B cell (primary cell): ENCODE measurements around the gene LRCH1. TPM values are rescaled to one million over a fixed set of nuclear protein-coding genes. Genes with fewer than 3 reads are reported as not detected.
A peak's percentile ranks its signal among the peaks of the same experiment; 100 is the strongest.

Experiments used
- ATAC-seq: fragments of 200-7000 bp; cut with Tn5 transposase; one replicate; pipeline ENCODE4 v1.10.0; 2021; ENCODE audit warnings: low read depth, mild to moderate bottlenecking, moderate number of reproducible peaks, moderate library complexity
- CTCF ChIA-PET: fragments of 350-600 bp; sonication (Branson Sonifier 250); formaldehyde crosslinking; loops from one replicate; lab custom pipeline; 2021; ENCODE audit warnings: antibody characterized with exemption, inconsistent platforms; lab: Charles Lee
- POLR2A ChIA-PET: fragments of 350-600 bp; sonication (Branson Sonifier 250); formaldehyde crosslinking; loops from one replicate; lab custom pipeline; 2021; ENCODE audit warnings: antibody characterized with exemption; lab: Charles Lee
- DNase-seq: peaks from one replicate; pipeline ENCODE4 v3.0.0; 2013
- H2AFZ ChIP-seq: 2 replicates; pipeline ENCODE4 v1.6.1; 2012; ENCODE audit warnings: mild to moderate bottlenecking, low read depth, low read length; ENCODE audit not compliant: insufficient read depth, poor library complexity, severe bottlenecking
- H3K27ac ChIP-seq, 2 donors: 1 replicate in 1 of 2; 2 replicates in 1 of 2; pipeline ENCODE4 v1.5.1; 2012 to 2013; ENCODE audit warnings: low read length in 2 of 2, mild to moderate bottlenecking in 2 of 2, moderate library complexity in 1 of 2
- H3K27me3 ChIP-seq, 4 experiments: fragments of 200-600 bp in 1 of 4; sonication (generic) in 1 of 4; replicated peaks in 1 of 4; 1 replicate in 2 of 4; 2 replicates in 2 of 4; pipeline versions ENCODE4 v1.6.1 to v1.7.0; 2013 to 2016; ENCODE audit warnings: low read length in 3 of 4, mild to moderate bottlenecking in 2 of 4, mixed read lengths in 1 of 4, moderate library complexity in 1 of 4; ENCODE audit not compliant: insufficient read depth in 4 of 4, control insufficient read depth in 3 of 4; ENCODE audit errors: control extremely low read depth in 1 of 4
- H3K36me3 ChIP-seq, 2 experiments: replicated peaks in 1 of 2; 1 replicate in 1 of 2; 2 replicates in 1 of 2; pipeline versions ENCODE4 v1.6.1 to v1.7.1; 2013; ENCODE audit warnings: low read length in 1 of 2; ENCODE audit not compliant: insufficient read depth in 2 of 2, control insufficient read depth in 1 of 2; ENCODE audit errors: control extremely low read depth in 1 of 2, extremely low read depth in 1 of 2
- H3K4me1 ChIP-seq, 2 donors: fragments of 200-600 bp in 1 of 2; sonication (generic) in 1 of 2; 1 replicate in 1 of 2; 2 replicates in 1 of 2; pipeline versions ENCODE4 v1.5.1 to v1.6.1; 2013 to 2017; ENCODE audit warnings: low read length in 2 of 2; ENCODE audit not compliant: control insufficient read depth in 2 of 2, insufficient read depth in 2 of 2
- H3K4me2 ChIP-seq: replicated peaks from 2 replicates; pipeline ENCODE3; 2012; ENCODE audit warnings: mild to moderate bottlenecking, low read depth, low read length; ENCODE audit not compliant: poor library complexity, severe bottlenecking
- H3K4me3 ChIP-seq, 5 experiments: fragments of 200-600 bp in 1 of 5; sonication (generic) in 1 of 5; 1 replicate in 3 of 5; 2 replicates in 2 of 5; pipeline versions ENCODE4 v1.5.1 to v1.7.0; 2011 to 2016; ENCODE audit warnings: low read length in 4 of 5, mild to moderate bottlenecking in 4 of 5, low read depth in 2 of 5, control low read depth in 1 of 5, moderate library complexity in 1 of 5; ENCODE audit not compliant: insufficient read depth in 1 of 5; ENCODE audit errors: control extremely low read depth in 1 of 5, extremely low read depth in 1 of 5
- H3K79me2 ChIP-seq: fragments of 200-600 bp; sonication (generic); one replicate; pipeline ENCODE4 v1.6.0; 2016; ENCODE audit warnings: low read length; ENCODE audit not compliant: control insufficient read depth, insufficient read depth
- H3K9ac ChIP-seq: fragments of 200-600 bp; sonication (generic); 2 replicates; pipeline ENCODE4 v1.6.1; 2017; ENCODE audit warnings: mild to moderate bottlenecking, low read length, moderate library complexity
- H3K9me3 ChIP-seq, 3 donors: one replicate each; pipeline versions ENCODE4 v1.6.1 to v1.7.1; 2013; ENCODE audit warnings: low read length in 2 of 3; ENCODE audit not compliant: control insufficient read depth in 2 of 3, insufficient read depth in 1 of 3; ENCODE audit errors: control extremely low read depth in 1 of 3
- H4K20me1 ChIP-seq: 2 replicates; pipeline ENCODE4 v1.6.0; 2012; ENCODE audit warnings: mild to moderate bottlenecking, low read length; ENCODE audit not compliant: insufficient read depth, control insufficient read depth, poor library complexity, severe bottlenecking
- H3K27ac Mint-ChIP-seq: one replicate; pipeline ENCODE4 v1.8.0; 2021; ENCODE audit warnings: mixed read lengths
- H3K27me3 Mint-ChIP-seq: one replicate; pipeline ENCODE4 v1.8.0; 2021; ENCODE audit warnings: mixed read lengths
- H3K4me1 Mint-ChIP-seq: one replicate; pipeline ENCODE4 v1.8.0; 2021; ENCODE audit warnings: mixed read lengths
- H3K4me3 Mint-ChIP-seq: one replicate; pipeline ENCODE4 v1.8.0; 2021; ENCODE audit warnings: mixed read lengths
- H3K9me3 Mint-ChIP-seq: one replicate; pipeline ENCODE4 v1.8.0; 2022; ENCODE audit warnings: mixed read lengths; ENCODE audit not compliant: insufficient read depth
- EZH2 ChIP-seq: IDR thresholded peaks from 2 replicates; pipeline ENCODE4 v1.6.1; 2012; ENCODE audit warnings: borderline replicate concordance, low read depth, mild to moderate bottlenecking, moderate library complexity, low read length; ENCODE audit not compliant: insufficient read depth, poor library complexity, severe bottlenecking
- WGBS: methylation state at CpG from one replicate; pipeline ENCODE4 v1.1.5; 2013; ENCODE audit warnings: missing lambda C conversion rate; ENCODE audit not compliant: insufficient coverage; 5-methylcytosine and 5-hydroxymethylcytosine counted together
- intact Hi-C: fragments of 100-400 bp; cut with micrococcal nuclease; formaldehyde crosslinking; loops from one replicate; pipeline ENCODE4 v1.10.0; 2022
- polyA plus RNA-seq: library from polyadenylated mRNA; depleted of rRNA; stranded (reverse); fragments of >200 nt; gene quantifications from 2 replicates; pipeline ENCODE4 v1.2.3, GENCODE V29; 2012
- total RNA-seq, 2 donors: library from RNA; stranded (reverse); fragments of 120-200 nt in 1 of 2; gene quantifications; 1 replicate in 1 of 2; 2 replicates in 1 of 2; pipeline versions ENCODE4 v1.2.3 to v1.2.4, GENCODE V29; 2013 to 2022
- TF ChIP-seq, protein P1 (sequence below): fragments of 200-600 bp; IDR thresholded peaks from one replicate; pipeline ENCODE4 v1.8.0; 2022; ENCODE audit warnings: antibody characterized with exemption, mild to moderate bottlenecking

The LRCH1 gene
- total and polyA plus RNA-seq, 2 donors (not counting 1 experiment from before 2014, with no cell fraction given), result 13.0 to 50.3 TPM

DNA sequence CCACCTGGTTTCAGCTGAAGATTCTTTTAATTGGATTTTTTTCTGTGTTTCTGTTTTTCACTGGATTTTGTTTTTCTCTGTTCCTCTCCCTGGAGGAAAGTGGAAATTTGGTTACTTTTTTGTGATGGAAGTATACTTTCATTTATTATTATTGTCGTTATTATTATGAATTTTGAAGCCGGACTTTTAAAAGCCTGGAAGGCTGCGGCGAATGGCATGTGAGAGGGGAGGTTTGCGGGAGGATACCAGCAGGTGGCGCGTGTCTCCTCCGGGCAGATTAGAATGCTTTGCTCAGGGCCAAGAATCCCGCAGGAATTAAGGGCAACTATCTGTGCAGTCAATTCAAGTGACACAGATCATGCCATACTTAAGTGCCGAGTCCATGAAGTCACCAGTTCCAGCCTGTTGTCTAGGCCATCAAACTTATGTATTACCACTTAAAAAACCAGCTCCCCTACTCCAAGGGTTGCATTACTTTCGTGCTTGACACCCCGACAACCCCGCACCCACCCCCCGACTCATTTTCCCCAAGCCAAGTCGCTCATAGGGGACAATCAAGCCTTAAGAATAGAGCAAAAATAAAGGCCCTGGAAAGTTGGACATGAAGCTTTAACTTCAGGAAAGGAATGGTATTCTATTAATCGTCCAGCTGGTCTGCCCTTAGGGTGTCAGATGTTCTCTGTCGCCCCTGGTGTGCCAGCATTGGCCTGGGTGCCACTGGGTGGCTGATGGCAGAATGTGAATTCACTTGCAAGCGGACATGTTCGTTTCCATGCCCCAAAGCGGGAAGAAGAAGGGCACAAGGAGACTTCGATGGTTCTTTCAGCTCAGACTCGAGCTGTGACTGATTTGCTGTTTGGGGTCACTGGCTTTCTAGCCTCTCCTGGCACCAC is 1.3 kb upstream of the LRCH1 start:
- WGBS, result 40% methylated on average over 16 of the region's 22 CpGs
- ATAC-seq (no peak), DNase-seq (peak; percentile 77)
- Histone ChIP-seq H2AFZ (peak overlapping the region; percentile 91), H3K4me1 (peaks cover 31 to 33% of the 10 kb centered on the region in 2 donors), H3K4me3 (peak overlapping the region in 4 of 5 experiments; percentile 87 to 97 (median 96)), H3K36me3 (no peaks in the 10 kb centered on the region), H3K27me3 (no peaks in the 10 kb centered on the region), H3K9me3 (no peaks in the 10 kb centered on the region), H4K20me1 (peaks cover 17% of the 10 kb centered on the region), H3K79me2 (peaks cover 55% of the 10 kb centered on the region), H3K27ac (no peak overlapping the region), H3K4me2 (peak overlapping the region; percentile 98), H3K9ac (peak overlapping the region; percentile 83)
- TF ChIP-seq EZH2, result no peak
- TF ChIP-seq, protein P1, sequence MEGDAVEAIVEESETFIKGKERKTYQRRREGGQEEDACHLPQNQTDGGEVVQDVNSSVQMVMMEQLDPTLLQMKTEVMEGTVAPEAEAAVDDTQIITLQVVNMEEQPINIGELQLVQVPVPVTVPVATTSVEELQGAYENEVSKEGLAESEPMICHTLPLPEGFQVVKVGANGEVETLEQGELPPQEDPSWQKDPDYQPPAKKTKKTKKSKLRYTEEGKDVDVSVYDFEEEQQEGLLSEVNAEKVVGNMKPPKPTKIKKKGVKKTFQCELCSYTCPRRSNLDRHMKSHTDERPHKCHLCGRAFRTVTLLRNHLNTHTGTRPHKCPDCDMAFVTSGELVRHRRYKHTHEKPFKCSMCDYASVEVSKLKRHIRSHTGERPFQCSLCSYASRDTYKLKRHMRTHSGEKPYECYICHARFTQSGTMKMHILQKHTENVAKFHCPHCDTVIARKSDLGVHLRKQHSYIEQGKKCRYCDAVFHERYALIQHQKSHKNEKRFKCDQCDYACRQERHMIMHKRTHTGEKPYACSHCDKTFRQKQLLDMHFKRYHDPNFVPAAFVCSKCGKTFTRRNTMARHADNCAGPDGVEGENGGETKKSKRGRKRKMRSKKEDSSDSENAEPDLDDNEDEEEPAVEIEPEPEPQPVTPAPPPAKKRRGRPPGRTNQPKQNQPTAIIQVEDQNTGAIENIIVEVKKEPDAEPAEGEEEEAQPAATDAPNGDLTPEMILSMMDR, result peak; percentile 95
- Mint-ChIP-seq H3K27me3 (no peaks in the 10 kb centered on the region), H3K4me3 (peak overlapping the region; percentile 95), H3K4me1 (peaks cover 41% of the 10 kb centered on the region), H3K27ac (peak overlapping the region; percentile 93), H3K9me3 (no peaks in the 10 kb centered on the region)
- POLR2A ChIA-PET, result interaction anchor here (0.6 to 2.0 kb wide), 7 partner anchors 26 to 499 kb away, joined by 3 to 10 read pairs (median 4); partner anchors contain the start of gene ZC3H13
- intact Hi-C loops, result loop anchor here (1.0 to 5.0 kb wide), 8 partner anchors 59 to 1449 kb away; partner anchors contain the start of genes ESD, LCP1 and SUCLA2
- CTCF ChIA-PET, result interaction anchor here (0.6 to 4.3 kb wide), 65 partner anchors 9 to 245 kb away, joined by 3 to 139 read pairs (median 6); partner anchors contain the start of gene ESD
